Keratinocyte (primary cell): ENCODE data around the gene CCDC148. TPM values are rescaled to one million over a fixed set of nuclear protein-coding genes. Genes with fewer than 3 reads are reported as not detected.

Source experiments
- DNase-seq: peaks from one replicate; pipeline ENCODE4 v3.0.0-alpha.2; 2011; ENCODE audit warnings: low read depth, missing footprints, low spot score
- FAIRE-seq: peaks from 2 replicates; lab custom pipeline; 2011; peaks lifted over from hg19 to GRCh38; lab: Jason Lieb, UNC
- H2AFZ ChIP-seq: 2 replicates; pipeline ENCODE4 v1.6.0; 2012; ENCODE audit warnings: low read length, control low read depth, inconsistent platforms; ENCODE audit not compliant: control insufficient read depth
- H3K27ac ChIP-seq: 2 replicates; pipeline ENCODE4 v1.5.1; 2011; ENCODE audit warnings: low read length; ENCODE audit not compliant: control insufficient read depth, insufficient read depth
- H3K27me3 ChIP-seq: 3 replicates; pipeline ENCODE4 v1.6.0; 2011; ENCODE audit warnings: low read length; ENCODE audit not compliant: control insufficient read depth, insufficient read depth; ENCODE audit errors: extremely low read depth
- H3K36me3 ChIP-seq, 2 experiments: 2 replicates in 1 of 2; 3 replicates in 1 of 2; pipeline ENCODE4 v1.5.1; 2011; ENCODE audit warnings: low read length in 2 of 2, mild to moderate bottlenecking in 1 of 2; ENCODE audit not compliant: control insufficient read depth in 2 of 2, insufficient read depth in 2 of 2; ENCODE audit errors: extremely low read depth in 1 of 2
- H3K4me1 ChIP-seq: 3 replicates; pipeline ENCODE4 v1.5.1; 2011; ENCODE audit warnings: low read length; ENCODE audit not compliant: control insufficient read depth, insufficient read depth; ENCODE audit errors: extremely low read depth
- H3K4me2 ChIP-seq: 3 replicates; pipeline ENCODE4 v1.6.0; 2011; ENCODE audit warnings: low read depth, low read length; ENCODE audit not compliant: control insufficient read depth, insufficient read depth; ENCODE audit errors: extremely low read depth
- H3K4me3 ChIP-seq, 3 experiments: fragments of 200-600 bp in 1 of 3; sonication (generic) in 1 of 3; 2 replicates in 2 of 3; 3 replicates in 1 of 3; pipeline ENCODE4 v1.5.1; 2011 to 2016; ENCODE audit warnings: low read length in 3 of 3, mild to moderate bottlenecking in 3 of 3, control low read depth in 2 of 3, inconsistent platforms in 1 of 3, low read depth in 1 of 3, mixed read lengths in 1 of 3, mixed run types in 1 of 3, moderate library complexity in 1 of 3; ENCODE audit not compliant: control insufficient read depth in 2 of 3, insufficient read depth in 2 of 3; ENCODE audit errors: extremely low read depth in 1 of 3
- H3K79me2 ChIP-seq: 2 replicates; pipeline ENCODE4 v1.6.0; 2012; ENCODE audit warnings: low read length; ENCODE audit not compliant: control insufficient read depth, insufficient read depth
- H3K9ac ChIP-seq: 3 replicates; pipeline ENCODE4 v1.6.0; 2011; ENCODE audit warnings: low read length; ENCODE audit not compliant: control insufficient read depth, insufficient read depth; ENCODE audit errors: extremely low read depth
- H3K9me1 ChIP-seq: 3 replicates; pipeline ENCODE4 v1.6.0; 2011; ENCODE audit warnings: low read length; ENCODE audit not compliant: control insufficient read depth, insufficient read depth; ENCODE audit errors: extremely low read depth
- H3K9me3 ChIP-seq: 2 replicates; pipeline ENCODE4 v1.5.1; 2012; ENCODE audit warnings: low read depth, low read length; ENCODE audit not compliant: control insufficient read depth
- H4K20me1 ChIP-seq: 3 replicates; pipeline ENCODE4 v1.6.0; 2011; ENCODE audit warnings: low read length; ENCODE audit not compliant: control insufficient read depth, insufficient read depth; ENCODE audit errors: extremely low read depth
- CTCF ChIP-seq, 3 experiments: IDR thresholded peaks in 1 of 3; conservative IDR thresholded peaks in 1 of 3; optimal IDR thresholded peaks in 1 of 3; 2 replicates in 2 of 3; 3 replicates in 1 of 3; pipeline versions ENCODE3 to v1.5.1; 2011; ENCODE audit warnings: low read length in 3 of 3, mild to moderate bottlenecking in 3 of 3, moderate library complexity in 2 of 3, control low read depth in 1 of 3, inconsistent platforms in 1 of 3; ENCODE audit not compliant: insufficient read depth in 2 of 3; ENCODE audit errors: extremely low read depth in 1 of 3
- EZH2 ChIP-seq: IDR thresholded peaks from one replicate; pipeline ENCODE4 v1.6.1; 2012; ENCODE audit warnings: inconsistent platforms, mild to moderate bottlenecking, low read length, moderate library complexity
- dilution Hi-C: fragments of 300-500 bp; cut with MboI; formaldehyde crosslinking; loops from one replicate; pipeline ENCODE4 v1.7.0; 2020; ENCODE audit warnings: low sequenced_read_pairs; ENCODE audit not compliant: extremely low pct_ligation_motif_present
- polyA plus RNA-seq, 5 experiments: library from polyadenylated mRNA; depleted of rRNA in 3 of 5; stranded (reverse) in 3 of 5; stranded (forward) in 1 of 5; unstranded in 1 of 5; fragments of >200 nt; gene quantifications; 1 replicate in 1 of 5; 2 replicates in 3 of 5; 3 replicates in 1 of 5; pipeline versions ENCODE4 v1.2.1 to v1.2.3, GENCODE V29; 2011 to 2012; ENCODE audit warnings: missing spikeins in 2 of 5, low read depth in 1 of 5, low replicate concordance in 1 of 5

CCDC148 gene
- polyA plus RNA-seq, 1 donor (not counting 4 experiments of a cell fraction or from before 2014, with no cell fraction given), result 0.39 TPM

- FAIRE-seq, result no peak
Measured at GRCh38 chr2:158482594-158482993, 26.0 kb upstream of the CCDC148 start.

GRCh38 chr2:158481116-158481515, 24.6 kb upstream of the CCDC148 start:
- no peaks in the 10 kb centered on the region for H3K9me1 ChIP-seq
- no peaks in the 10 kb centered on the region for H3K9me3 ChIP-seq
- H3K79me2 ChIP-seq, result peaks cover 56% of the 10 kb centered on the region
- no peaks in the 10 kb centered on the region for H3K36me3 ChIP-seq
- H3K4me1 ChIP-seq, result peaks cover 21% of the 10 kb centered on the region
- TF ChIP-seq CTCF (optimal IDR thresholded peaks at IDR 0.05 in 1 of 3, IDR thresholded peaks at IDR 0.05 in 1 of 3, conservative IDR thresholded peaks at IDR 0.05 in 1 of 3; ENCODE audit: extremely low read depth in 1 of 3, insufficient read depth in 2 of 3, low read length in 3 of 3) (no peak), EZH2 (no peak)
- no peak overlapping the region for H3K4me3 ChIP-seq
- H3K4me2 ChIP-seq, result no peak overlapping the region
- H2AFZ ChIP-seq, result no peak overlapping the region
- FAIRE-seq (no peak), DNase-seq (no peak)
- H4K20me1 ChIP-seq, result no peaks in the 10 kb centered on the region
- no peaks in the 10 kb centered on the region for H3K27me3 ChIP-seq
- H3K27ac ChIP-seq, result no peak overlapping the region
- H3K9ac ChIP-seq, result no peak overlapping the region
- dilution Hi-C loops, result no loop called here

More at GRCh38 chr2:158482594-158482993, 26.0 kb upstream of the CCDC148 start:
- H3K9me3 ChIP-seq, result no peaks in the 10 kb centered on the region
- dilution Hi-C loops, result no loop called here
- no peak overlapping the region for H2AFZ ChIP-seq
- H3K4me3 ChIP-seq, result no peak overlapping the region
- H3K4me2 ChIP-seq, result peak overlapping the region; percentile 29
- peak overlapping the region; percentile 47 for H3K27ac ChIP-seq
- peaks cover 27% of the 10 kb centered on the region for H3K4me1 ChIP-seq
- no peaks in the 10 kb centered on the region for H3K27me3 ChIP-seq
- H3K9ac ChIP-seq, result no peak overlapping the region
- H4K20me1 ChIP-seq, result no peaks in the 10 kb centered on the region
- peaks cover 4% of the 10 kb centered on the region for H3K9me1 ChIP-seq
- no peaks in the 10 kb centered on the region for H3K36me3 ChIP-seq
- DNase-seq, result no peak
- TF ChIP-seq EZH2 (no peak), CTCF (optimal IDR thresholded peaks at IDR 0.05 in 1 of 3, IDR thresholded peaks at IDR 0.05 in 1 of 3, conservative IDR thresholded peaks at IDR 0.05 in 1 of 3; ENCODE audit: extremely low read depth in 1 of 3, insufficient read depth in 2 of 3, low read length in 3 of 3) (no peak)
- peaks cover 68% of the 10 kb centered on the region for H3K79me2 ChIP-seq
